Measurements from ENCODE around the gene AMOTL1. TPM values are rescaled to one million over a fixed set of nuclear protein-coding genes. Genes with fewer than 3 reads are reported as not detected.
"Not testable (repeated sequence)": the region's sequence is repeated elsewhere in the genome, so short reads cannot be mapped to it uniquely, and the experiment has no call there.

The AMOTL1 gene
- total RNA-seq, 3 donors from 2014 or later (not counting 1 experiment from before 2014, with no cell fraction given), result 7.1 to 8.9 (median 8.7) TPM

GRCh38 chr11:94849839-94850238, 81.7 kb downstream of the AMOTL1 start:
- WGBS (ENCODE audit: insufficient coverage), result 96% methylated on average over 9 of the region's 9 CpGs
- Histone ChIP-seq H3K36me3 (ENCODE audit: control insufficient read depth, insufficient read depth, low read length) (no peaks in the 10 kb centered on the region), H3K27me3 (ENCODE audit: control insufficient read depth, insufficient read depth, low read length) (no peaks in the 10 kb centered on the region), H3K9me3 (ENCODE audit: control insufficient read depth, insufficient read depth, low read length) (no peaks in the 10 kb centered on the region), H3K27ac (ENCODE audit: low read length) (no peak overlapping the region), H3K4me3 (ENCODE audit: low read length) (no peak overlapping the region), H3K4me1 (ENCODE audit: control insufficient read depth, insufficient read depth, low read length) (no peaks in the 10 kb centered on the region)
- Mint-ChIP-seq H3K36me3 (peaks cover 7% of the 10 kb centered on the region), H3K4me3 (no peak overlapping the region), H3K4me1 (no peaks in the 10 kb centered on the region), H3K27ac (no peak overlapping the region), H3K9me3 (no peaks in the 10 kb centered on the region), H3K27me3 (ENCODE audit: low read depth in 2 of 2) (no peaks in the 10 kb centered on the region)
- DNase-seq, result no peak
- no peak for ATAC-seq
- TF ChIP-seq CTCF (IDR thresholded peaks at IDR 0.05), result no peak
- intact Hi-C loops (cut with micrococcal nuclease), result no loop called here

- H3K27ac ChIP-seq (ENCODE audit: low read length), result no peak overlapping the region
Observed at GRCh38 chr11:94851864-94852636, 83.9 kb downstream of the AMOTL1 start.

GRCh38 chr11:94853288-94853687, 85.1 kb downstream of the AMOTL1 start:
- H3K36me3 Mint-ChIP-seq; H3K4me1 ChIP-seq (ENCODE audit: control insufficient read depth, insufficient read depth, low read length); H3K27ac ChIP-seq (ENCODE audit: low read length); H3K4me3 Mint-ChIP-seq; H3K27me3 Mint-ChIP-seq (ENCODE audit: low read depth in 2 of 2); H3K36me3 ChIP-seq (ENCODE audit: control insufficient read depth, insufficient read depth, low read length); H3K27ac Mint-ChIP-seq; H3K4me1 Mint-ChIP-seq; intact Hi-C loops (cut with micrococcal nuclease); DNase-seq; ATAC-seq; H3K4me3 ChIP-seq (ENCODE audit: low read length); H3K9me3 Mint-ChIP-seq; H3K9me3 ChIP-seq (ENCODE audit: control insufficient read depth, insufficient read depth, low read length); H3K27me3 ChIP-seq (ENCODE audit: control insufficient read depth, insufficient read depth, low read length): not testable (repeated sequence)
- WGBS (ENCODE audit: insufficient coverage), result 78% methylated on average over 4 of the region's 4 CpGs

More at GRCh38 chr11:94851864-94852636, 83.9 kb downstream of the AMOTL1 start:
- Histone ChIP-seq H3K36me3 (ENCODE audit: control insufficient read depth, insufficient read depth, low read length) (no peaks in the 10 kb centered on the region), H3K4me1 (ENCODE audit: control insufficient read depth, insufficient read depth, low read length) (no peaks in the 10 kb centered on the region), H3K27me3 (ENCODE audit: control insufficient read depth, insufficient read depth, low read length) (no peaks in the 10 kb centered on the region), H3K9me3 (ENCODE audit: control insufficient read depth, insufficient read depth, low read length) (no peaks in the 10 kb centered on the region), H3K4me3 (ENCODE audit: low read length) (no peak overlapping the region)
- Mint-ChIP-seq H3K36me3 (peaks cover 7% of the 10 kb centered on the region), H3K4me1 (no peaks in the 10 kb centered on the region), H3K9me3 (no peaks in the 10 kb centered on the region), H3K27ac (no peak overlapping the region), H3K27me3 (ENCODE audit: low read depth in 2 of 2) (no peaks in the 10 kb centered on the region), H3K4me3 (no peak overlapping the region)
- no peak for TF ChIP-seq CTCF (IDR thresholded peaks at IDR 0.05)
- whole genome bisulfite sequencing (ENCODE audit: insufficient coverage), result 90% methylated on average over 3 of the region's 3 CpGs
- DNase-seq (no peak), ATAC-seq (no peak)
- intact Hi-C loops (cut with micrococcal nuclease), result no loop called here

GRCh38 chr11:94853836-94854235, 85.7 kb downstream of the AMOTL1 start:
- Mint-ChIP-seq H3K27ac (no peak overlapping the region), H3K9me3 (no peaks in the 10 kb centered on the region), H3K27me3 (ENCODE audit: low read depth in 2 of 2) (no peaks in the 10 kb centered on the region), H3K36me3 (peaks cover 7% of the 10 kb centered on the region), H3K4me3 (no peak overlapping the region), H3K4me1 (no peaks in the 10 kb centered on the region)
- H3K9me3 ChIP-seq (ENCODE audit: control insufficient read depth, insufficient read depth, low read length), result no peaks in the 10 kb centered on the region
- ATAC-seq (no peak), DNase-seq (no peak)
- intact Hi-C loops (cut with micrococcal nuclease), result no loop called here
- TF ChIP-seq CTCF (IDR thresholded peaks at IDR 0.05), result no peak
- no peak overlapping the region for H3K4me3 ChIP-seq (ENCODE audit: low read length)
- no peaks in the 10 kb centered on the region for H3K27me3 ChIP-seq (ENCODE audit: control insufficient read depth, insufficient read depth, low read length)
- no peaks in the 10 kb centered on the region for H3K36me3 ChIP-seq (ENCODE audit: control insufficient read depth, insufficient read depth, low read length)
- H3K4me1 ChIP-seq (ENCODE audit: control insufficient read depth, insufficient read depth, low read length), result no peaks in the 10 kb centered on the region
- no peak overlapping the region for H3K27ac ChIP-seq (ENCODE audit: low read length)
- WGBS (ENCODE audit: insufficient coverage), result 89% methylated on average over 5 of the region's 5 CpGs
